GM19455 (cell line): ENCODE data around the gene PTH1R.
"Not testable (repeated sequence)": the region's sequence is repeated elsewhere in the genome, so short reads cannot be mapped to it uniquely, and the experiment has no call there.

Experiments
- ATAC-seq: cut with Tn5 transposase; IDR thresholded peaks from one replicate; pipeline ENCODE4 v1.9.1; 2021; ENCODE audit not compliant: unreplicated experiment

Gene PTH1R

GRCh38 chr3:46909535-46910161 lies 32.1 kb downstream of the PTH1R start:
- no peak for ATAC-seq

- ATAC-seq = no peak
Observed at GRCh38 chr3:46910166-46910760, 32.7 kb downstream of the PTH1R start.

- ATAC-seq = not testable (repeated sequence)
Observed at GRCh38 chr3:46910914-46911313, 33.4 kb downstream of the PTH1R start.

GRCh38 chr3:46912986-46913385 lies 35.5 kb downstream of the PTH1R start:
- ATAC-seq = no peak

- no peak for ATAC-seq
Observed at GRCh38 chr3:46913644-46914043, 36.1 kb downstream of the PTH1R start.

GRCh38 chr3:46914849-46915248 lies 37.3 kb downstream of the PTH1R start:
- no peak for ATAC-seq

- no peak for ATAC-seq
Observed at GRCh38 chr3:46915297-46915822, 37.8 kb downstream of the PTH1R start.

- ATAC-seq = no peak
Observed at GRCh38 chr3:46916278-46916677, 38.8 kb downstream of the PTH1R start.

GRCh38 chr3:46916799-46917198 lies 39.3 kb downstream of the PTH1R start:
- ATAC-seq = no peak

GRCh38 chr3:46917257-46917656 lies 39.7 kb downstream of the PTH1R start:
- no peak for ATAC-seq

- ATAC-seq = no peak
Observed at GRCh38 chr3:46918202-46918601, 40.7 kb downstream of the PTH1R start.

- no peak for ATAC-seq
Observed at GRCh38 chr3:46918634-46919033, 41.1 kb downstream of the PTH1R start.

GRCh38 chr3:46921041-46921440 lies 43.5 kb downstream of the PTH1R start:
- ATAC-seq = no peak

GRCh38 chr3:46921871-46922271 lies 44.4 kb downstream of the PTH1R start:
- ATAC-seq = no peak

- ATAC-seq = no peak
Observed at GRCh38 chr3:46922426-46922825, 44.9 kb downstream of the PTH1R start.

GRCh38 chr3:46922871-46923558 lies 45.5 kb downstream of the PTH1R start:
- no peak for ATAC-seq

GRCh38 chr3:46923559-46924350 lies 46.2 kb downstream of the PTH1R start:
- no peak for ATAC-seq

- ATAC-seq = no peak
Observed at GRCh38 chr3:46924921-46925584, 47.5 kb downstream of the PTH1R start.

- ATAC-seq = no peak
Observed at GRCh38 chr3:46925585-46925934, 48.0 kb downstream of the PTH1R start.

- ATAC-seq = no peak
Observed at GRCh38 chr3:46926039-46926438, 48.5 kb downstream of the PTH1R start.

- ATAC-seq = peak; percentile 2
Observed at GRCh38 chr3:46926447-46926846, 48.9 kb downstream of the PTH1R start.
